Lower leg skin (tissue), 4 donors: ENCODE data around the gene B3GALT4. TPM values are rescaled to one million over a fixed set of nuclear protein-coding genes. Genes with fewer than 3 reads are reported as not detected.

Source experiments
- DNase-seq, 2 donors: peaks; one replicate each; pipeline ENCODE4 v3.0.0-alpha.2; 2019; ENCODE audit warnings: low spot score in 2 of 2
- H3K4me3 ChIP-seq: fragments of 200-600 bp; sonication (generic); 2 replicates; pipeline ENCODE4 v1.5.1; 2017; ENCODE audit warnings: mild to moderate bottlenecking, low read depth; ENCODE audit not compliant: poor library complexity, severe bottlenecking
- POLR2A ChIP-seq, 2 donors: fragments of 450-650 bp; IDR thresholded peaks; one replicate each; pipeline ENCODE4 v1.6.1; 2016 to 2017; ENCODE audit warnings: antibody characterized with exemption in 2 of 2, mild to moderate bottlenecking in 1 of 2, moderate library complexity in 1 of 2
- WGBS, 2 donors: methylation state at CpG; one replicate each; pipeline ENCODE4 v1.1.5; 2018; 5-methylcytosine and 5-hydroxymethylcytosine counted together
- intact Hi-C: fragments of 100-400 bp; cut with DNase I; formaldehyde crosslinking; loops from one replicate; pipeline ENCODE4 v1.15.0; 2023; ENCODE audit warnings: low total_unique reads
- microRNA-seq, 2 donors: library from miRNA; unstranded; fragments of <30 nt; microRNA quantifications; one replicate each; pipeline ENCODE4, GENCODE V29; 2016; ENCODE audit warnings: borderline replicate concordance in 2 of 2, borderline number of aligned reads in 1 of 2
- total RNA-seq, 4 donors: library from RNA; depleted of rRNA; stranded (reverse); fragments of >200 nt; gene quantifications; one replicate each; pipeline ENCODE4 v1.1.0, GENCODE V29; 2016
- TF ChIP-seq, protein P1 (sequence below), 3 donors: fragments of 450-650 bp; IDR thresholded peaks; one replicate each; pipeline ENCODE4 v1.5.1; 2016; ENCODE audit warnings: antibody characterized with exemption in 3 of 3, mild to moderate bottlenecking in 3 of 3, moderate library complexity in 2 of 3

B3GALT4 gene
- total RNA-seq, 4 donors from 2014 or later: 24.8 to 31.0 (median 26.3) TPM

DNA sequence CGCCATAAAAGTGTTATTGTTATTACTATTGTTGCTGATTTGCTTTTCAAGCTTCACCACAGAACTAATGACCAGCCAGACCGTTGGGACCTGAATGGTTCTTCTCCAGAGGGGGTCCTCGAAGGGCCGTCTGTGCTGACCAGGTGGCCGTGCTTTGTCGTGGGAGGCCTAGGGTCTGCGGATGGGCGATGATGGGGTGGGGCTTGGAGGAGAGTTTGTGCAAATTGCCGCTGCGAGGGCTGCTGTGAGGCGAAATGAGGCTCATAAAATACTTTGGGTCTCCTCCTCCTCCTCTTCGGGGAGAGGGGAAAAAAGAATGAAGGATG, 46.7 kb downstream of the B3GALT4 start:
- peak overlapping the region; percentile 26 for H3K4me3 ChIP-seq
- no peak for DNase-seq
- WGBS, 2 donors: 1 to 2% methylated on average over 12 of the region's 12 CpGs
- TF ChIP-seq, protein P1, sequence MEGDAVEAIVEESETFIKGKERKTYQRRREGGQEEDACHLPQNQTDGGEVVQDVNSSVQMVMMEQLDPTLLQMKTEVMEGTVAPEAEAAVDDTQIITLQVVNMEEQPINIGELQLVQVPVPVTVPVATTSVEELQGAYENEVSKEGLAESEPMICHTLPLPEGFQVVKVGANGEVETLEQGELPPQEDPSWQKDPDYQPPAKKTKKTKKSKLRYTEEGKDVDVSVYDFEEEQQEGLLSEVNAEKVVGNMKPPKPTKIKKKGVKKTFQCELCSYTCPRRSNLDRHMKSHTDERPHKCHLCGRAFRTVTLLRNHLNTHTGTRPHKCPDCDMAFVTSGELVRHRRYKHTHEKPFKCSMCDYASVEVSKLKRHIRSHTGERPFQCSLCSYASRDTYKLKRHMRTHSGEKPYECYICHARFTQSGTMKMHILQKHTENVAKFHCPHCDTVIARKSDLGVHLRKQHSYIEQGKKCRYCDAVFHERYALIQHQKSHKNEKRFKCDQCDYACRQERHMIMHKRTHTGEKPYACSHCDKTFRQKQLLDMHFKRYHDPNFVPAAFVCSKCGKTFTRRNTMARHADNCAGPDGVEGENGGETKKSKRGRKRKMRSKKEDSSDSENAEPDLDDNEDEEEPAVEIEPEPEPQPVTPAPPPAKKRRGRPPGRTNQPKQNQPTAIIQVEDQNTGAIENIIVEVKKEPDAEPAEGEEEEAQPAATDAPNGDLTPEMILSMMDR (IDR thresholded peaks at IDR 0.05): no peak
- TF ChIP-seq POLR2A (IDR thresholded peaks at IDR 0.05): no peak
- intact Hi-C loops: no loop called here

DNA sequence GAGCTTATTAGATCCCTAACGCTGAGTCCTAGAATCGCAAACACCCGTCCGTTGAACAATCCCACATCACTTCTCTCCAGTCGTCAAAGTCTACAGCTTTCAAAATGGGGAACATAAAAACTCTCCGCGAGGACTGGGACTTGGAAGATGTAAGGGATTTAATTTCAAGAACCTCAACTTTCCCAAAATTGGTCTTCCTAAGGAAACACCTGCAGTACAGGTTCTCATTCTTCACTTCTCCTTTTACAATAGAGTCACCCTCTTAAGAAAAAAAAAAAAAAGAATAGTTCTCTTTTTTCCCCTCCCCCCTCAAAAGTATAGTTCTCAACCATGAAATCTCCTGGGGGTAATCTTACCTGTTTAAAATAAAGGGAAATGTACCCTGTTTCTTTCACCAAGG, 47.2 kb downstream of the B3GALT4 start:
- TF ChIP-seq, protein P1 (IDR thresholded peaks at IDR 0.05): no peak
- no peak for TF ChIP-seq POLR2A (IDR thresholded peaks at IDR 0.05)
- 18 to 33% methylated on average over 7 of the region's 7 CpGs for WGBS, 2 donors
- no peak for DNase-seq
- no peak overlapping the region for H3K4me3 ChIP-seq
- intact Hi-C loops: no loop called here

Small RNAs within 50 kb of the gene (microRNA-seq; reads per million reads assigned to microRNA genes)
- gene MIR6834 (0 reads per million in 2 donors), gene MIR6873 (0 to 0.57 reads per million in 2 donors)

Other genes starting within 250 kb of the B3GALT4 start
- gene HLA-DPA1, start 203.5 kb upstream of the B3GALT4 start, total RNA-seq: 100 to 1,000 TPM in 2 of 4 donors, 10 to 100 TPM in 2; 57.1 to 127 (median 96.8) TPM
- 10 to 100 TPM; 48.1 to 84.0 (median 63.3) TPM for gene HLA-DPB1, start 201.1 kb upstream of the B3GALT4 start, total RNA-seq
- under 1 TPM; 0.16 to 0.30 (median 0.28) TPM for gene COL11A2, start 84.7 kb upstream of the B3GALT4 start, total RNA-seq
- 10 to 100 TPM; 17.8 to 27.3 (median 24.9) TPM for gene RXRB, start 76.5 kb upstream of the B3GALT4 start, total RNA-seq
- 10 to 100 TPM; 35.4 to 52.7 (median 39.1) TPM for gene SLC39A7, start 76.3 kb upstream of the B3GALT4 start, total RNA-seq
- 10 to 100 TPM; 39.3 to 49.5 (median 41.8) TPM for gene HSD17B8, start 72.5 kb upstream of the B3GALT4 start, total RNA-seq
- 10 to 100 TPM; 10.0 to 22.1 (median 13.7) TPM for gene RING1, start 68.6 kb upstream of the B3GALT4 start, total RNA-seq
- gene VPS52, start 5.2 kb upstream of the B3GALT4 start, total RNA-seq: 10 to 100 TPM; 33.3 to 51.0 (median 44.4) TPM
- gene RPS18, start 5.0 kb upstream of the B3GALT4 start, total RNA-seq: 1,000 to 10,000 TPM; 4,043 to 6,696 (median 6,204) TPM
- gene WDR46, start 12.1 kb downstream of the B3GALT4 start, total RNA-seq: 10 to 100 TPM; 38.4 to 57.2 (median 47.0) TPM
- gene PFDN6, start 12.5 kb downstream of the B3GALT4 start, total RNA-seq: 10 to 100 TPM; 22.6 to 36.3 (median 35.3) TPM
- 10 to 100 TPM; 79.7 to 95.3 (median 84.4) TPM for gene RGL2, start 21.8 kb downstream of the B3GALT4 start, total RNA-seq
- 100 to 1,000 TPM in 1 of 4 donors, 10 to 100 TPM in 3; 80.3 to 122 (median 92.0) TPM for gene TAPBP, start 37.0 kb downstream of the B3GALT4 start, total RNA-seq
- 10 to 100 TPM; 25.0 to 53.7 (median 35.8) TPM for gene ZBTB22, start 40.6 kb downstream of the B3GALT4 start, total RNA-seq
- gene DAXX, start 45.8 kb downstream of the B3GALT4 start, total RNA-seq: 10 to 100 TPM; 41.2 to 45.4 (median 43.3) TPM
- gene KIFC1, start 114.7 kb downstream of the B3GALT4 start, total RNA-seq: 10 to 100 TPM in 1 of 4 donors, 1 to 10 TPM in 3; 4.1 to 14.6 (median 9.3) TPM
- 10 to 100 TPM; 40.9 to 73.0 (median 64.8) TPM for gene PHF1, start 133.9 kb downstream of the B3GALT4 start, total RNA-seq
- 100 to 1,000 TPM in 3 of 4 donors, 10 to 100 TPM in 1; 96.5 to 162 (median 153) TPM for gene CUTA, start 141.0 kb downstream of the B3GALT4 start, total RNA-seq
- 10 to 100 TPM in 2 of 4 donors, 1 to 10 TPM in 2; 7.5 to 21.1 (median 9.4) TPM for gene SYNGAP1, start 142.9 kb downstream of the B3GALT4 start, total RNA-seq
- gene ZBTB9, start 177.5 kb downstream of the B3GALT4 start, total RNA-seq: 1 to 10 TPM; 4.0 to 5.4 (median 4.6) TPM